Endothelial cell of umbilical vein (primary cell): ENCODE results near the gene CPPED1. TPM values are rescaled to one million over a fixed set of nuclear protein-coding genes. Genes with fewer than 3 reads are reported as not detected.

ENCODE experiments used
- BruUV-seq: library from RNA; stranded (reverse); fragments of 400-500 nt; replicated peaks from 2 replicates; lab custom pipeline; 2021; lab: Mats Ljungman, UMichigan
- CTCF ChIA-PET: fragments of 300-600, 350-600 bp; sonication (Branson Sonifier 250); formaldehyde crosslinking; loops from one replicate; lab custom pipeline; 2021; ENCODE audit warnings: antibody characterized with exemption, inconsistent platforms; lab: Charles Lee
- POLR2A ChIA-PET: fragments of 300-600, 350-600 bp; sonication (Branson Sonifier 250); formaldehyde crosslinking; loops from one replicate; lab custom pipeline; 2021; ENCODE audit warnings: antibody characterized with exemption, inconsistent platforms; lab: Charles Lee
- DNase-seq: peaks from one replicate; pipeline ENCODE4 v3.0.0-alpha.2; 2011; ENCODE audit warnings: low read depth, low spot score
- FAIRE-seq: peaks from 2 replicates; lab custom pipeline; 2011; peaks lifted over from hg19 to GRCh38; lab: Jason Lieb, UNC
- H2AFZ ChIP-seq: 2 replicates; pipeline ENCODE4 v1.6.0; 2012; ENCODE audit warnings: low read depth, low read length, control low read depth, inconsistent platforms
- H3K27ac ChIP-seq: 2 replicates; pipeline ENCODE4 v1.5.1; 2011; ENCODE audit warnings: low read depth, mild to moderate bottlenecking, control low read depth, low read length, moderate library complexity; ENCODE audit not compliant: insufficient read depth
- H3K27me3 ChIP-seq, 2 experiments: 2 replicates each; pipeline versions ENCODE4 v1.6.0 to v1.6.1; 2011; ENCODE audit warnings: low read length in 2 of 2, mixed read lengths in 1 of 2; ENCODE audit not compliant: control insufficient read depth in 2 of 2, insufficient read depth in 2 of 2
- H3K36me3 ChIP-seq, 2 experiments: 2 replicates in 1 of 2; 3 replicates in 1 of 2; pipeline ENCODE4 v1.5.1; 2011; ENCODE audit warnings: low read length in 2 of 2, mild to moderate bottlenecking in 1 of 2, moderate library complexity in 1 of 2; ENCODE audit not compliant: control insufficient read depth in 2 of 2, insufficient read depth in 2 of 2; ENCODE audit errors: extremely low read depth in 1 of 2
- H3K4me1 ChIP-seq: 3 replicates; pipeline ENCODE4 v1.5.1; 2011; ENCODE audit warnings: mild to moderate bottlenecking, low read length; ENCODE audit not compliant: control insufficient read depth, insufficient read depth; ENCODE audit errors: extremely low read depth
- H3K4me2 ChIP-seq: 2 replicates; pipeline ENCODE4 v1.6.1; 2011; ENCODE audit warnings: low read length, control low read depth, mixed read lengths; ENCODE audit not compliant: insufficient read depth
- H3K4me3 ChIP-seq, 3 experiments: fragments of 200-600 bp in 1 of 3; sonication (generic), shearing (Covaris generic) in 1 of 3; replicated peaks in 1 of 3; 2 replicates each; pipeline ENCODE4 v1.5.1; 2011 to 2016; ENCODE audit warnings: control low read depth in 3 of 3, low read length in 3 of 3, mild to moderate bottlenecking in 2 of 3, inconsistent platforms in 1 of 3, low read depth in 1 of 3, moderate library complexity in 1 of 3; ENCODE audit not compliant: insufficient read depth in 1 of 3
- H3K79me2 ChIP-seq: 2 replicates; pipeline ENCODE4 v1.6.0; 2012; ENCODE audit warnings: low read length, inconsistent platforms; ENCODE audit not compliant: control insufficient read depth, insufficient read depth
- H3K9ac ChIP-seq: replicated peaks from 2 replicates; pipeline ENCODE3; 2011; ENCODE audit warnings: low read length, control low read depth; ENCODE audit not compliant: insufficient read depth; ENCODE audit errors: extremely low read depth
- H3K9me1 ChIP-seq: replicated peaks from 3 replicates; pipeline ENCODE4 v1.6.0; 2011; ENCODE audit warnings: mild to moderate bottlenecking, low read length; ENCODE audit not compliant: control insufficient read depth, insufficient read depth; ENCODE audit errors: extremely low read depth
- H3K9me3 ChIP-seq: replicated peaks from 2 replicates; pipeline ENCODE4 v1.5.1; 2012; ENCODE audit warnings: low read length, inconsistent platforms; ENCODE audit not compliant: control insufficient read depth, insufficient read depth
- H4K20me1 ChIP-seq: replicated peaks from 2 replicates; pipeline ENCODE3; 2011; ENCODE audit warnings: mild to moderate bottlenecking, low read length; ENCODE audit not compliant: control insufficient read depth, insufficient read depth; ENCODE audit errors: extremely low read depth
- CTCF ChIP-seq, 2 donors: IDR thresholded peaks; 1 replicate in 1 of 2; 2 replicates in 1 of 2; pipeline ENCODE4 v1.5.1; 2011; ENCODE audit warnings: low read length in 2 of 2, mild to moderate bottlenecking in 2 of 2, moderate library complexity in 2 of 2, control low read depth in 1 of 2, inconsistent platforms in 1 of 2, low read depth in 1 of 2; ENCODE audit not compliant: insufficient read depth in 1 of 2; ENCODE audit errors: extremely low read depth in 1 of 2
- EZH2 ChIP-seq: IDR thresholded peaks from 2 replicates; pipeline ENCODE4 v1.6.1; 2012; ENCODE audit warnings: borderline replicate concordance, low read depth, mild to moderate bottlenecking, moderate library complexity, low read length, inconsistent platforms; ENCODE audit not compliant: severe bottlenecking
- FOS ChIP-seq: IDR thresholded peaks from 2 replicates; pipeline ENCODE4 v1.6.1; 2011; ENCODE audit warnings: mild to moderate bottlenecking, low read length, moderate library complexity, borderline replicate concordance; ENCODE audit not compliant: insufficient read depth
- GATA2 ChIP-seq: IDR thresholded peaks from 2 replicates; pipeline ENCODE4 v1.7.0; 2011; ENCODE audit warnings: low read depth, mild to moderate bottlenecking, moderate library complexity, mixed read lengths, low read length; ENCODE audit not compliant: insufficient read length, insufficient read depth
- JUN ChIP-seq: IDR thresholded peaks from 2 replicates; pipeline ENCODE4 v1.6.1; 2011; ENCODE audit warnings: borderline replicate concordance, low read depth; ENCODE audit not compliant: insufficient read length, insufficient read depth
- MAX ChIP-seq: IDR thresholded peaks from 2 replicates; pipeline ENCODE4 v1.6.1; 2011; ENCODE audit not compliant: insufficient read depth, insufficient read length
- MYC ChIP-seq: IDR thresholded peaks from one replicate; pipeline ENCODE4 v1.6.1; 2011; ENCODE audit warnings: mild to moderate bottlenecking, low read depth, low read length
- POLR2A ChIP-seq: IDR thresholded peaks from 2 replicates; pipeline ENCODE4 v1.6.1; 2012; ENCODE audit warnings: low read depth, mild to moderate bottlenecking, control low read depth, low read length
- POLR2AphosphoS5 ChIP-seq: IDR thresholded peaks from 2 replicates; pipeline ENCODE4 v1.6.1; 2012; ENCODE audit warnings: low read depth, mild to moderate bottlenecking, control low read depth, low read length, moderate library complexity; ENCODE audit not compliant: insufficient read depth
- dilution Hi-C: fragments of 300-500 bp; cut with MboI; formaldehyde crosslinking; loops from one replicate; pipeline ENCODE4 v1.15.0; 2019; ENCODE audit warnings: low sequenced_read_pairs; ENCODE audit not compliant: extremely low pct_ligation_motif_present
- intact Hi-C: fragments of 100-400 bp; cut with micrococcal nuclease; formaldehyde crosslinking; loops from one replicate; pipeline ENCODE4 v1.10.0; 2022
- polyA plus RNA-seq, 4 experiments: library from polyadenylated mRNA; depleted of rRNA in 3 of 4; stranded (reverse) in 3 of 4; unstranded in 1 of 4; fragments of >200 nt; gene quantifications; 2 replicates each; pipeline versions ENCODE4 v1.2.1 to v1.2.3, GENCODE V29; 2011 to 2012; ENCODE audit warnings: missing spikeins in 1 of 4
- total RNA-seq: library from RNA; stranded (reverse); gene quantifications from 2 replicates; pipeline ENCODE4 v1.2.3, GENCODE V29; 2021

Gene CPPED1
- total and polyA plus RNA-seq, 2 donors (not counting 3 experiments of a cell fraction or from before 2014, with no cell fraction given): 27.9 to 59.3 TPM

GRCh38 chr16:12613131-12613991, 190.3 kb downstream of the CPPED1 start:
- ChIA-PET CTCF (interaction anchor here (1.4 kb wide), 1 partner anchor 10 kb away, joined by 4 read pairs; no protein-coding TSS in a partner anchor), POLR2A (no interaction called here)
- no peaks in the 10 kb centered on the region for H3K36me3 ChIP-seq
- BruUV-seq: no TSS peak
- H3K79me2 ChIP-seq: no peaks in the 10 kb centered on the region
- H4K20me1 ChIP-seq: no peaks in the 10 kb centered on the region
- DNase-seq: peak; percentile 18
- H2AFZ ChIP-seq: no peak overlapping the region
- H3K27me3 ChIP-seq: no peaks in the 10 kb centered on the region
- no peaks in the 10 kb centered on the region for H3K4me1 ChIP-seq
- no peaks in the 10 kb centered on the region for H3K9me1 ChIP-seq
- FAIRE-seq: no peak
- no peak overlapping the region for H3K9ac ChIP-seq
- peak; percentile 79 for TF ChIP-seq GATA2
- TF ChIP-seq FOS: peak; percentile 68
- no peak for TF ChIP-seq POLR2AphosphoS5
- TF ChIP-seq JUN: peak; percentile 22
- no peak overlapping the region for H3K4me3 ChIP-seq
- no peak overlapping the region for H3K27ac ChIP-seq
- H3K9me3 ChIP-seq: no peaks in the 10 kb centered on the region
- dilution Hi-C loops (no loop called here), intact Hi-C loops (no loop called here)
- no peak overlapping the region for H3K4me2 ChIP-seq

GRCh38 chr16:12612598-12613101, 191.0 kb downstream of the CPPED1 start:
- Histone ChIP-seq H4K20me1 (no peaks in the 10 kb centered on the region), H3K4me1 (no peaks in the 10 kb centered on the region), H3K4me3 (no peak overlapping the region), H3K4me2 (no peak overlapping the region), H3K27me3 (no peaks in the 10 kb centered on the region), H3K79me2 (no peaks in the 10 kb centered on the region), H3K9ac (no peak overlapping the region), H3K9me3 (no peaks in the 10 kb centered on the region), H3K27ac (no peak overlapping the region), H2AFZ (no peak overlapping the region), H3K36me3 (no peaks in the 10 kb centered on the region), H3K9me1 (no peaks in the 10 kb centered on the region)
- ChIA-PET POLR2A (no interaction called here), CTCF (no interaction called here)
- DNase-seq (no peak), FAIRE-seq (no peak)
- dilution Hi-C loops: no loop called here
- intact Hi-C loops: no loop called here
- TF ChIP-seq FOS: no peak
- TF ChIP-seq MYC: no peak
- TF ChIP-seq GATA2: no peak
- TF ChIP-seq JUN: no peak
- TF ChIP-seq MAX: no peak
- no peak for TF ChIP-seq EZH2
- TF ChIP-seq POLR2A: no peak
- TF ChIP-seq CTCF (IDR thresholded peaks at IDR 0.05; ENCODE audit: extremely low read depth in 1 of 2, insufficient read depth in 1 of 2, low read depth in 1 of 2, low read length in 2 of 2): no peak
- no peak for TF ChIP-seq POLR2AphosphoS5
- no TSS peak for BruUV-seq
